Esophagus (tissue), 2 donors: ENCODE data around the gene ADM. TPM values are rescaled to one million over a fixed set of nuclear protein-coding genes. Genes with fewer than 3 reads are reported as not detected.

ENCODE experiments used
- H3K27ac ChIP-seq, 2 donors: one replicate each; pipeline ENCODE4 v1.5.1; 2013; ENCODE audit warnings: low read depth in 2 of 2, mild to moderate bottlenecking in 2 of 2, inconsistent platforms in 1 of 2, low read length in 1 of 2, moderate library complexity in 1 of 2
- H3K27me3 ChIP-seq, 2 donors: one replicate each; pipeline ENCODE4 v1.6.1; 2013; ENCODE audit warnings: low read length in 2 of 2, control low read depth in 1 of 2, mild to moderate bottlenecking in 1 of 2; ENCODE audit not compliant: insufficient read depth in 2 of 2, control insufficient read depth in 1 of 2
- H3K36me3 ChIP-seq, 2 donors: one replicate each; pipeline ENCODE4 v1.6.1; 2013; ENCODE audit warnings: low read length in 1 of 2; ENCODE audit not compliant: control insufficient read depth in 2 of 2, insufficient read depth in 2 of 2
- H3K4me1 ChIP-seq, 2 donors: one replicate each; pipeline ENCODE4 v1.6.1; 2013; ENCODE audit warnings: low read length in 1 of 2; ENCODE audit not compliant: control insufficient read depth in 2 of 2, insufficient read depth in 2 of 2
- H3K4me3 ChIP-seq, 2 donors: one replicate each; pipeline ENCODE4 v1.5.1; 2013; ENCODE audit warnings: low read length in 2 of 2, mild to moderate bottlenecking in 2 of 2, low read depth in 1 of 2, moderate library complexity in 1 of 2
- H3K9me3 ChIP-seq, 2 donors: one replicate each; pipeline ENCODE4 v1.6.1; 2013; ENCODE audit warnings: mild to moderate bottlenecking in 2 of 2, low read depth in 1 of 2, low read length in 1 of 2, moderate library complexity in 1 of 2; ENCODE audit not compliant: control insufficient read depth in 2 of 2, insufficient read depth in 1 of 2
- polyA plus RNA-seq, 2 donors: library from polyadenylated mRNA; stranded (reverse); fragments of 200-250 nt; gene quantifications; one replicate each; pipeline ENCODE4 v1.2.3, GENCODE V29; 2013
- donor health status: healthy with polysubstance abuse.
- donor health status: Bipolar disorder and iron deficiency.

ADM gene
- polyA plus RNA-seq, 2 donors, result 33.9 to 52.1 TPM

DNA sequence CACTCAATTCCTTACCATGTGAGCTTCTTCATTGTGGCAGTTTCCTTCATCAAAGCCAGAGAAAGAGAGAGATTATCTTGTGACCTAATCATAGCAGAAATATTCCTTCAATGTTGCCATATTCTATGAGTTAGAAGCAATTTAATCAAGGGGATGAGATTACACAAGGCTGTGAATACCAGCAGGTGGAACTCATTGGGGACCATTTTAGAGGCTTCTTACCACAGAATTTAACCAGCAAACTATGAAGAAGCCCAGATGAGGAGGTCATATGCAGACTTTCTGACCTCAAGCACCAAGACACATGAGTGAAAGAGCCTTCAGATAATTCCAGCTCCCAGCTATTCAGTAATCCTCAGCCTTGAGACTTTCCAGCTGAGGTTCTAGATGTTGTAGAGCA, 51.3 kb downstream of the ADM start:
- Histone ChIP-seq H3K4me3 (no peak overlapping the region), H3K36me3 (no peaks in the 10 kb centered on the region), H3K9me3 (no peaks in the 10 kb centered on the region), H3K4me1 (no peaks in the 10 kb centered on the region), H3K27ac (no peak overlapping the region), H3K27me3 (no peaks in the 10 kb centered on the region)

Other genes with a start within 250 kb of the ADM start
- 10 to 100 TPM in 1 of 2 donors, 1 to 10 TPM in 1; 8.5 to 12.1 TPM for gene SBF2, start 10.9 kb upstream of the ADM start, polyA plus RNA-seq
- 10 to 100 TPM in 1 of 2 donors, 1 to 10 TPM in 1; 4.3 to 11.9 TPM for gene AMPD3, start 150.2 kb downstream of the ADM start, polyA plus RNA-seq
- gene RNF141, start 236.1 kb downstream of the ADM start, polyA plus RNA-seq, result 10 to 100 TPM; 19.6 to 32.6 TPM